Panc1 (cell line): ENCODE results near the gene ACSL5. TPM values are rescaled to one million over a fixed set of nuclear protein-coding genes. Genes with fewer than 3 reads are reported as not detected.

ENCODE experiments used
- ATAC-seq: fragments of 200-7000 bp; cut with Tn5 transposase; 2 replicates; pipeline ENCODE4 v1.9.1; 2020; ENCODE audit warnings: mild to moderate bottlenecking, moderate library complexity
- BruUV-seq: library from RNA; stranded (reverse); fragments of 400-500 nt; replicated peaks from 2 replicates; lab custom pipeline; 2021; lab: Mats Ljungman, UMichigan
- CTCF ChIA-PET: fragments of 300-600 bp; sonication (Branson Sonifier 250); formaldehyde crosslinking; loops from one replicate; lab custom pipeline; 2022; ENCODE audit warnings: antibody characterized with exemption; lab: Charles Lee
- POLR2A ChIA-PET: fragments of 300-600 bp; sonication (Branson Sonifier 250); formaldehyde crosslinking; loops from one replicate; lab custom pipeline; 2022; ENCODE audit warnings: antibody characterized with exemption; lab: Charles Lee
- DNase-seq: peaks from one replicate; pipeline ENCODE4 v3.0.0-alpha.2; 2010; ENCODE audit warnings: low read depth, low spot score
- H3K27ac ChIP-seq: 2 replicates; pipeline ENCODE4 v1.5.1; 2011; ENCODE audit warnings: mild to moderate bottlenecking, low read length, inconsistent platforms
- H3K27me3 ChIP-seq: fragments of 200-500 bp; sonication (Bioruptor generic); 2 replicates; pipeline ENCODE4 v1.6.0; 2014; ENCODE audit warnings: low read length, inconsistent platforms; ENCODE audit not compliant: control insufficient read depth, insufficient read depth
- H3K36me3 ChIP-seq: fragments of 200-500 bp; sonication (Bioruptor generic); 2 replicates; pipeline ENCODE4 v1.5.1; 2014; ENCODE audit warnings: inconsistent platforms, mild to moderate bottlenecking, low read length, moderate library complexity; ENCODE audit not compliant: control insufficient read depth, insufficient read depth
- H3K4me1 ChIP-seq: 2 replicates; pipeline ENCODE4 v1.5.1; 2011; ENCODE audit warnings: inconsistent platforms, mild to moderate bottlenecking, low read length, moderate library complexity; ENCODE audit not compliant: control insufficient read depth, insufficient read depth
- H3K4me3 ChIP-seq, 2 experiments: 2 replicates each; pipeline ENCODE4 v1.5.1; 2011 to 2012; ENCODE audit warnings: low read depth in 2 of 2, low read length in 2 of 2, mild to moderate bottlenecking in 2 of 2, inconsistent platforms in 1 of 2, moderate library complexity in 1 of 2
- H3K9me3 ChIP-seq: fragments of 200-500 bp; sonication (Bioruptor generic); 2 replicates; pipeline ENCODE4 v1.5.1; 2014; ENCODE audit warnings: low read depth, mild to moderate bottlenecking, inconsistent platforms, low read length, moderate library complexity; ENCODE audit not compliant: control insufficient read depth, insufficient read depth
- CTCF ChIP-seq: fragments of 450-650 bp; IDR thresholded peaks from 2 replicates; pipeline ENCODE4 v1.5.1; 2017; ENCODE audit warnings: mild to moderate bottlenecking
- POLR2AphosphoS5 ChIP-seq: IDR thresholded peaks from 2 replicates; pipeline ENCODE4 v1.6.1; 2012; ENCODE audit warnings: mild to moderate bottlenecking, low read depth, low read length, moderate library complexity
- REST ChIP-seq, 2 experiments: IDR thresholded peaks; 2 replicates each; pipeline ENCODE4 v1.6.1; 2011 to 2012; ENCODE audit warnings: low read depth in 2 of 2, control low read depth in 1 of 2, low read length in 1 of 2, mild to moderate bottlenecking in 1 of 2, moderate library complexity in 1 of 2; ENCODE audit not compliant: insufficient read depth in 1 of 2
- SIN3A ChIP-seq: IDR thresholded peaks from 2 replicates; pipeline ENCODE4 v1.6.1; 2012; ENCODE audit warnings: low read depth, mild to moderate bottlenecking, low read length, moderate library complexity, borderline replicate concordance; ENCODE audit not compliant: insufficient read depth
- TCF7L2 ChIP-seq: IDR thresholded peaks from 2 replicates; pipeline ENCODE4 v1.6.1; 2011; ENCODE audit warnings: mild to moderate bottlenecking, low read depth, low read length, inconsistent platforms
- in situ Hi-C: cut with HindIII; loops from 2 replicates; pipeline ENCODE4 v1.10.0; 2016; ENCODE audit warnings: low sequenced_read_pairs, low pct_unique_long_range_greater_than_20kb
- intact Hi-C: fragments of 100-400 bp; cut with micrococcal nuclease; formaldehyde crosslinking; loops from one replicate; pipeline ENCODE4 v1.10.0; 2022; ENCODE audit not compliant: unreplicated experiment
- total RNA-seq: library from RNA; stranded (reverse); gene quantifications from one replicate; pipeline ENCODE4 v1.2.1, GENCODE V29; 2021; ENCODE audit not compliant: unreplicated experiment

ACSL5 gene
- total RNA-seq, 1 experiment from 2014 or later = 2.4 TPM

- in situ Hi-C loops = no loop called here
- ChIA-PET CTCF (no interaction called here), POLR2A (no interaction called here)
- no peak for DNase-seq
- Histone ChIP-seq H3K27me3 (peaks cover 16% of the 10 kb centered on the region), H3K36me3 (no peaks in the 10 kb centered on the region), H3K27ac (no peak overlapping the region), H3K9me3 (no peaks in the 10 kb centered on the region), H3K4me1 (no peaks in the 10 kb centered on the region), H3K4me3 (no peak overlapping the region)
- TF ChIP-seq REST (IDR thresholded peaks at IDR 0.05; ENCODE audit: insufficient read depth in 1 of 2, low read depth in 2 of 2, low read length in 1 of 2) = no peak
- no peak for TF ChIP-seq POLR2AphosphoS5
- no peak for TF ChIP-seq CTCF
- no peak for TF ChIP-seq TCF7L2
- TF ChIP-seq SIN3A = no peak
- ATAC-seq = no peak
- intact Hi-C loops = no loop called here
- no TSS peak for BruUV-seq
These were observed 35.8 kb downstream of the ACSL5 start for GRCh38 chr10:112409755-112410154.

GRCh38 chr10:112412696-112413095, 38.8 kb downstream of the ACSL5 start:
- ChIA-PET POLR2A (no interaction called here), CTCF (no interaction called here)
- BruUV-seq = no TSS peak
- peaks cover 16% of the 10 kb centered on the region for H3K27me3 ChIP-seq
- TF ChIP-seq POLR2AphosphoS5 (no peak), SIN3A (no peak), CTCF (no peak), TCF7L2 (no peak), REST (IDR thresholded peaks at IDR 0.05; ENCODE audit: insufficient read depth in 1 of 2, low read depth in 2 of 2, low read length in 1 of 2) (no peak)
- ATAC-seq (no peak), DNase-seq (no peak)
- no peaks in the 10 kb centered on the region for H3K4me1 ChIP-seq
- H3K9me3 ChIP-seq = no peaks in the 10 kb centered on the region
- in situ Hi-C loops (no loop called here), intact Hi-C loops (no loop called here)
- H3K4me3 ChIP-seq = no peak overlapping the region
- no peaks in the 10 kb centered on the region for H3K36me3 ChIP-seq
- H3K27ac ChIP-seq = no peak overlapping the region
